Mucosa of stomach (tissue), 1 donor: ENCODE data around the gene PCSK6.

Experiments
- H3K27me3 ChIP-seq: one replicate; pipeline ENCODE4 v1.7.0; 2013; ENCODE audit warnings: mild to moderate bottlenecking, low read length; ENCODE audit not compliant: control insufficient read depth, insufficient read depth
- H3K36me3 ChIP-seq: one replicate; pipeline ENCODE4 v1.7.0; 2013; ENCODE audit warnings: low read length; ENCODE audit not compliant: control insufficient read depth, insufficient read depth
- H3K4me1 ChIP-seq: one replicate; pipeline ENCODE4 v1.7.0; 2013; ENCODE audit warnings: mild to moderate bottlenecking, low read length; ENCODE audit not compliant: control insufficient read depth, insufficient read depth
- H3K4me3 ChIP-seq: one replicate; pipeline ENCODE4 v1.7.0; 2013; ENCODE audit warnings: low read length
- H3K9ac ChIP-seq: one replicate; pipeline ENCODE4 v1.7.0; 2013; ENCODE audit warnings: mild to moderate bottlenecking, low read length, moderate library complexity
- H3K9me3 ChIP-seq: one replicate; pipeline ENCODE4 v1.7.0; 2013; ENCODE audit warnings: mild to moderate bottlenecking, low read length, moderate library complexity; ENCODE audit not compliant: control insufficient read depth
- donor health status: Pancreatic carcinoma.

The PCSK6 gene

DNA sequence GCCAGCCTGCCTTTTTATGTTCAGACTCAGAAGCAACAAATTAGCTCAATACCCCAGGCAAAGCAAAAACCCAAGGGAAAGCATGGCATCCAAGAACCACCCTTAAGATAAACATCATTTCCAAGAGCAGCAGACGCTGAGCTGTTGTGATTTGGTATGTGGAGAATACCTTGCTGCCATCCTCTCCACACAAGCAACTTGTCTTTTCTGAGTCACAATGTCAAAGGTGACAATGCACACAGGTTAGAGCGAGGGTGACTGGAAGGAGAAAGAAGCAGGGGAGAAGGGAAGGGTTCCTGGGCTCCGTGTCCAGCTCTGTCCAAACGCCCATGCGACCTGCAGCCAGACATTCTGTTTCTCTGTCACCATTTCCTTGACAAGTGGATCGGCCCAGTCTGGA lies 6.0 kb downstream of the PCSK6 start:
- Histone ChIP-seq H3K36me3 (no peaks in the 10 kb centered on the region), H3K27me3 (peaks cover 13% of the 10 kb centered on the region), H3K9ac (no peak overlapping the region), H3K9me3 (no peaks in the 10 kb centered on the region), H3K4me3 (no peak overlapping the region), H3K4me1 (peaks cover 18% of the 10 kb centered on the region)

DNA sequence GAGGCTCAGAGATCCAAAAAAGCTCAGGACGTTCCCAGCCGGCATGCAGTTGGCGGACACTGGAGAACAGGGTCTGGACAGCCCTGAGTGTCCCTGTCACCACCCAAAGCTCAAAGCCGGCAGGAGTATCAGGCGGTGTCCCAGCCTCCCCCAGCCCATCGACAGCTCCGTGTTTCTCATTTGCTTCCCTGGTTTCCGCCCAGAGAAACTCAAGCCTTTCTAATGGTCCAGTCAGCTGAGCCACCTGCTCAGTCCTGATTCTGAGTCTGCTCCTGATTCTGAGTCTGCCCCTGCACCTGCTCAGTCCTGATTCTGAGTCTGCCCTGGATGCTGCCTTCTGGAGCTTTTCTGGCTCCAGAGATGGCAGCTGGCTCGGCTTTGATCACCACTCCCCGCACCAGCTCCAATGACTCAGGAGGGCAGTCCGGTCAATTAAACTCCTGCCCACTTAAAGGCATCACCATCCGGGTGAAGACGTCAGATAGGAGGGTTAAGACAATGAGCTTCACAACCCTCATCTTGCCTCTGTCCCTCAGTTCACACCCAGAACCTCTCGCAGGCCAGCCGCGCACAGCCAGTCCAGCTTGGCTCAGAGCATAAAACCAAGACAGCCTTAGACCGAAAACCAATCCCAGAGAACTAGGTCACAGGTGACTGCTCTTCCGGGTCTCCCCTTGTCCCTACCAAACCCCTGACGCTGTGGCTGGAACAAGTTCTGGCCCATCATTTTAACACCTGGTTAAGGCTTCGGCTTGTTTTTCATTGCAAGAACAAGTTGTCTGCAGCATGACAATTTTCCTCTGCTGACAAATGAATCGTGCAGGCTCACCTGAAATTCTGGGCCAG lies 6.8 kb downstream of the PCSK6 start:
- no peaks in the 10 kb centered on the region for H3K36me3 ChIP-seq
- H3K27me3 ChIP-seq, result peaks cover 8% of the 10 kb centered on the region
- peaks cover 21% of the 10 kb centered on the region for H3K4me1 ChIP-seq
- no peak overlapping the region for H3K4me3 ChIP-seq
- H3K9ac ChIP-seq, result no peak overlapping the region
- no peaks in the 10 kb centered on the region for H3K9me3 ChIP-seq

DNA sequence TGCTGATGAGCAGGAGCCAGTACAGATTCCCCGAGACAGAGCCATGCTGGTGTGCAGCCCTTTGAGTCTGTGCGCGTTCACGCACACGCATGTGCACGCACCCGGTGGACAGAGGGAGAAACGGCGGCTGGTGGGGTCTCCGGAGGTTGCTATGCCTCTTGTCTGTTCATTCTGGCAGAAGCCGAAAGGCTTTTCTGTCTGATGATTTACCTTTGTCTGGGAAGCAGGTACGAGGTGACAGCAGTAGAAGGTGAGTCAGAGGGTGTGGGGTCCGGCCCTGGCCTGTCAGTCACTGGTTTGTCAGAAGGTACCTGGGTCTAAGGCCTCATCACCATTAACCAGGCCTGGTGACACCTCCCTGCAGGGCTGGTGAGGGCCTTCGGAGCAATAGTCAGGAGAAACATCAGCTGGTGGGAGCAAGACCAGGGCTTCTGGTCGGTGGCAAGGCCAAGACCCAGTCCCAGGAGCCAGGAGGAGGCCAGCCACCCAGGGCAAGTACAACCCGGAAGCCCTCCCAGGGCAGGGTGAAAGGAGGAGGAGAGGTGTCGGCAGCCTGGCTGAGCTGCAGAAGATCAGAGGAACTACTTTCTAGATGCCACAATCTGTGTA lies 7.5 kb downstream of the PCSK6 start:
- H3K4me1 ChIP-seq, result peaks cover 26% of the 10 kb centered on the region
- no peaks in the 10 kb centered on the region for H3K9me3 ChIP-seq
- peaks cover 3% of the 10 kb centered on the region for H3K27me3 ChIP-seq
- H3K4me3 ChIP-seq, result no peak overlapping the region
- H3K9ac ChIP-seq, result no peak overlapping the region
- no peaks in the 10 kb centered on the region for H3K36me3 ChIP-seq

DNA sequence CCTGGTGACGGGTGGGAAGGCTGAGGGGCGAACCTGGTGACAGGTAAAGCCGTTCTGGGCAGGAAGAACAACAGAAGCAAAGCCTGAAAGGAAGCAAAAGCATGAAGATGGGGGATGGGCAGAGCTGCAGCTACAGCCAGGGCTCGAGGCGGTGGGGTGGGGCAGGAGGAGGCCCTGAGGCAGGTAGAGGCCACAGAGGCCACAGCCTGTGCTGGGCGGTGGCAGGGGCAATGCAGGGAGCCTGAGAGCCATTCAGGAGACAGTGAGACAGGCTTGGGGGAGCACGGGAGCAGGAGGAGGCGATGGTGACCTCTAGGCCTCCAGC lies 8.2 kb downstream of the PCSK6 start:
- peaks cover 3% of the 10 kb centered on the region for H3K27me3 ChIP-seq
- H3K4me3 ChIP-seq, result no peak overlapping the region
- peaks cover 26% of the 10 kb centered on the region for H3K4me1 ChIP-seq
- H3K36me3 ChIP-seq, result no peaks in the 10 kb centered on the region
- no peaks in the 10 kb centered on the region for H3K9me3 ChIP-seq
- H3K9ac ChIP-seq, result no peak overlapping the region

DNA sequence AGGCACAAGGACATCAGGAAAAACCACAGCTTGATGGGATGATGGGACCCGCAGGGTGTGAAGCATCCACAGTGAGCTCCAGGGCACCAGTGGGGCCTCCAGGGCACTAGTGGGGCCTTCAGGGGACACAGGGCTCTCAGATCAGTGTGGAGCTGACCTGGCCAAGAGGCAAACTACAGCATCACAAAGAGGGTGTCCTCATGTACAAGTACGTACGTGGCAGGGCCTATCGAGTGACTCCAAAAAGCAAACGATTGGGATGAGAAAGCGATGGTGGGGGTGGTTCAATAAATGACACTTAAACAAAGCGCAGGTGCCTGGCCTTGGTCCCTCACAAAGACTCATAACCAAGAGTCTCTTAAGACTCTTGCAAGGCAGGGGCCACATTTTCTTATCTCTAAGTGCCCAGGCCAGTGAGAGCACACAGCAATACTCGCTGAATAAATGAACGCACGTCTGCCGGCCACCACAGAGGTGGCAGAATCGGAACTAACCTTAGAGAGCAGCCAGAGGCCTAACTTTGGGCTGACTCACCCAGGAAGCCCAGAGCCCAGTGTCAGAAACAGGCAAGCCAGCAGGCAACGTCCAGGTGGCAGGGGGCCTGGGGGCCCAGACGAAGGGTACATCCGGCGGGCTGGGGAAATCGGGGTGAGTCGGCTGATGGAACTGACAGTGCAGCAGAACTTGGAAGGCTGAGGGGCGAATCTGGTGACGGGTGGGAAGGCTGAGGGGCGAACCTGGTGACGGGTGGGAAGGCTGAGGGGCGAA lies 8.7 kb downstream of the PCSK6 start:
- Histone ChIP-seq H3K36me3 (no peaks in the 10 kb centered on the region), H3K4me3 (no peak overlapping the region), H3K27me3 (peaks cover 3% of the 10 kb centered on the region), H3K4me1 (peaks cover 26% of the 10 kb centered on the region), H3K9me3 (no peaks in the 10 kb centered on the region), H3K9ac (no peak overlapping the region)

DNA sequence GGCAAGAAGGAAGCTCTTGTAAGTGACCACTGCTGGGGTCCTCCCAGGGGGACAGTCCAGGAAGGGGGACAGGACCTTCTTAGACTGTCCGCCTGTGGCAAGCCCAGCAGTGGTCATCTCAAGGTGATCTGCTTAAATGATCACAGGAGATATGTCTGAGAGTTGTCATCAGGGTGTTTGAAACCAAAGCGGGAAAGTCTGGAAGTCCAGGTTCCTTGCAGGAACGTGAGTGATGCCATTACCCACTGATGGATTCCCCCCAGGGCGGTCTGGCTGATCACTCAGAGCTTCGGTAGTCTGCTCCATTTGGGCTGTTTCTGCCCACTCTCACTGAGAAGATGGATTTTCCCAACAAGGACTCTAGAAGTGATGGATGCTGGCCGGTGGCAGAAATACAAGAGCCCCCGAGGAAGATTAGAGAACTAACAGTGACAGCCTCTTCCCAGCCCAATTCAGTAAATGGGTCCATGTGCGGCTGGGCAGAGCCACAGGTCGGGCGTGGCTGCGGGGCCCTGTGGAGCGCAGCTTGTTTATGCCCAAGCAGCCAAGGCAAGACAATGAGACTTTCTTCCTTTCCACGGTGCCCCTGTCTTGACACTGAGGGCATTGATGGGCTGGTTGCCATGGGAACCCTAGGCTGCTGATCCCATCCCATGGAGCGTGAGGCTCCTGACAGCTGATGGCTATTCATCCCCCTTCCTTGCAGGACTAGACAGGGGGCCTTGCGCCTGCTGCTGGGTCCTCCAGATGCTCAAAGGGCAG lies 9.5 kb downstream of the PCSK6 start:
- H3K4me3 ChIP-seq, result no peak overlapping the region
- no peak overlapping the region for H3K9ac ChIP-seq
- H3K36me3 ChIP-seq, result no peaks in the 10 kb centered on the region
- peaks cover 26% of the 10 kb centered on the region for H3K4me1 ChIP-seq
- peaks cover 3% of the 10 kb centered on the region for H3K27me3 ChIP-seq
- no peaks in the 10 kb centered on the region for H3K9me3 ChIP-seq

DNA sequence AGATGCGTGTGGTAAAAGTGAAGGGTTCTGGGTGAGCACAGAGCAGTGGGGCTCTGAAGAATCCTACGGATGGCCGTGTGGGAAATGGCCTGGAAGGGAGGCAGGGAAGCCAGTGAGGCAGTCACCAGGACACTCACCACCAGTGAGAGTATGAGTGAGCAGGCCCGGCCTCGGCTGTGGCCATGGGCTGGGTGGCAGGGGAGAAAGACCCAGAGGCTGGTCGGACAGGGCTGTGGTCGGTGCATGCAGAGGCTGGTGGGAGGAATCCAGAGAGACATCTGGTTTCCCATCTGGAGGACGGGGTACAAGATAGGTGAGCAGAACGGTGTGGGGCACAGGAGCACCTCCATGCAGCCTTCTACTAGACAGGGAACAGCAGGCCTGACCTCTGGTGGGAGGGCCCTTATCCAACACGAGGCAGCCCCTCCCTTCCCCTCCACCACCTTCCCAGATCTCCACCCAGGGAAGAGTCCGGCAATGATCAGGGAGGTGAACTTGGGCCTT lies 10.1 kb downstream of the PCSK6 start:
- Histone ChIP-seq H3K27me3 (peaks cover 3% of the 10 kb centered on the region), H3K4me1 (peaks cover 26% of the 10 kb centered on the region), H3K4me3 (no peak overlapping the region), H3K9me3 (no peaks in the 10 kb centered on the region), H3K9ac (no peak overlapping the region), H3K36me3 (no peaks in the 10 kb centered on the region)

DNA sequence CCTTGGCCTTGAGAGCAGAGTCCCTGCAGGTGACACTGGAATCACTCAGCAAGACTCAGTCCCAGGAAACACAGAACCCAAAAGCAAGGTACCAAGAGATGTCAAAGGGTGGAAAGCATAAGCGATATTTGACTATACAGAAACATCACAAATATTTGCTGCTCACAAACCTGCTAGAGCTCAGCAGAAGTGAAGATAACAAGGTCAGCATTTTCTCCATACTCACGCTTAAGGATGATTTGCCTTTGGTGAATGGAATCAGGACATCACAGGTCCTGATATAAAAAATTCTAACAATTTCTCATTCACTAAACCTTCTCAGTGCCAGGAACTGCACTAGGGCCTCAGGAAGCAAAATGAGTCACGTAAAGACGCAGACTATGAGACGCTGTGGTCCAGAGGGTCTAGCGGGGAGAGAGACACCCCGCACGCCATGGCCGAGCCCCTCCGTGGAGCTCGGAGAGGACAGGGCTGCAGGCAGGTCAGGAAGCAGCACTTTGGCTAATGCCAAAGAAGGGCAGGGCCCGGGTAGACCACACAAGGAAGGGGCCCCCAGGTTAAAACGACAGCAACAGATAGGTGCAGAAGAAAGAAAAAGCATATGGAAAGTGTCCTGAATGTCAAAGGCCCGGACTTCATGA lies 10.7 kb downstream of the PCSK6 start:
- Histone ChIP-seq H3K9me3 (no peaks in the 10 kb centered on the region), H3K4me1 (peaks cover 26% of the 10 kb centered on the region), H3K4me3 (no peak overlapping the region), H3K27me3 (peaks cover 3% of the 10 kb centered on the region), H3K36me3 (no peaks in the 10 kb centered on the region), H3K9ac (no peak overlapping the region)

DNA sequence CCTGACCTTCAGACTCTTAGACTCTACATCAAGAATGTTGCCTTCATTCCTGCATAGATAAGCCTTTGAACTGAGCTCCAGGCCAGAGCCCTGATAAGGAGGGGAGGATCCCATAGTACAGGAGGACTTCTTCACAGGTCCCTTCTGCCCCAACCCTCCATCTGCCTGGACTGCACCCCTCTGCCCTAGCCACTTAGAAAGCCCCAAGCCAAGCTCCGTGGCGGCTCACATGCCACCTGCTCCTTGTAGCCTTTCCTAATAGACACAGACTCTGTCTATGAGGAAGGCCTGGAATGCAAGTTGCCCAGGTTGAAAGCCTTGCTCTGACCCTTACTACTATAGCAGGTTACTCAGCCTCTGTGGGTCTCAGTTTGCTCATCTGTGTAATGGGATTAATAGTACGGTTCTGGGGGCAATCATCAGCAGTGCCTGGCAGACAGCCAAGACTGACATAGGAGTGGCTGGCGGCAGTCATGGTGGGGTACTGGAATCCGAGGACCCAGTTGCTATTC lies 11.6 kb downstream of the PCSK6 start:
- no peaks in the 10 kb centered on the region for H3K36me3 ChIP-seq
- no peak overlapping the region for H3K9ac ChIP-seq
- peaks cover 3% of the 10 kb centered on the region for H3K27me3 ChIP-seq
- no peak overlapping the region for H3K4me3 ChIP-seq
- no peaks in the 10 kb centered on the region for H3K9me3 ChIP-seq
- H3K4me1 ChIP-seq, result peaks cover 19% of the 10 kb centered on the region

DNA sequence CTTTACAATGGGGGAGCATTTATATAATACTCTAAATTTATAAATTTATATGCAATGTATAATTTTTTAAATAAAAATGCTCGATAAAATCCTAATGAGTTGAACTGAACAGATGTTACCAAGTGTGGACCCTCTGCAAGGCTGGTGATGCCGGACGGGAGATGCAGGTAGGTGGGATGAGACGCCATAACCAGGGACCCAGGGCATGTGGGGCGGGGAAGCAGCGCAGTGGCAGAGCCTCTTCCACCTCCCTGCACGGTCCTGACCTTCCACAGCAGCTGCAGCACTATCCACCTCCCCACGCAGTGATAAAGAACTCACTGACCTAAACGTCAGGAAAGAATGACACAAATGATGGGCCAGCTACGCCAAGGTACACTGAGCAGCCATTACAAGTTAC lies 12.8 kb downstream of the PCSK6 start:
- Histone ChIP-seq H3K36me3 (no peaks in the 10 kb centered on the region), H3K4me1 (peaks cover 13% of the 10 kb centered on the region), H3K9ac (no peak overlapping the region), H3K9me3 (no peaks in the 10 kb centered on the region), H3K27me3 (peaks cover 3% of the 10 kb centered on the region), H3K4me3 (no peak overlapping the region)

DNA sequence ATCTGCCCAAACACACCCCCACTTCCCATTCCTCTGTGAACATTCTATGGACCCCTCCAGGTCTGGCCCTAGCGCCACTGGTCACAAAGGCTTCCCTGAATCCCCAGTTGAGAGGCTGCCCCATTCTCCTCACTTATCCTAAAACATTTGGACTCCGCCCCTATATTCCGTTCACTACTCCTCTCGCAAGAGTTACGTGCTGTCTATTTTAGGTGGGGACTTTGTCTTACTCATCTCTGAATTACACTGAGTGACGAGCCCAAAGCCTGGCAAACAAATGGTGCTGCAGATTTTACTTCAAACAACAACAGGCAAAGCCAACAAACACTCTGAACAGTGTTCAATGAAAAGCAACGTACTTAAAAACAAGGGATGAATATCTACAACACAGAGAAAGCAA lies 14.5 kb downstream of the PCSK6 start:
- H3K4me3 ChIP-seq, result no peak overlapping the region
- H3K4me1 ChIP-seq, result peaks cover 13% of the 10 kb centered on the region
- no peaks in the 10 kb centered on the region for H3K36me3 ChIP-seq
- H3K9ac ChIP-seq, result no peak overlapping the region
- H3K27me3 ChIP-seq, result no peaks in the 10 kb centered on the region
- H3K9me3 ChIP-seq, result no peaks in the 10 kb centered on the region
